Uterus (tissue), 2 donors: Measurements from ENCODE around the gene TRAP1.

Experiments
- POLR2A ChIP-seq, 2 donors: fragments of 450-650 bp; IDR thresholded peaks; one replicate each; pipeline ENCODE4 v1.6.1; 2016; ENCODE audit warnings: antibody characterized with exemption in 2 of 2, mild to moderate bottlenecking in 1 of 2, moderate library complexity in 1 of 2
- TF ChIP-seq, protein P1 (sequence below), 4 experiments: fragments of 200-600 bp in 2 of 4; fragments of 450-650 bp in 2 of 4; sonication (generic) in 2 of 4; IDR thresholded peaks; one replicate each; pipeline ENCODE4 v1.5.1; 2016 to 2019; ENCODE audit warnings: antibody characterized with exemption in 4 of 4, mild to moderate bottlenecking in 2 of 4, moderate library complexity in 1 of 4

DNA sequence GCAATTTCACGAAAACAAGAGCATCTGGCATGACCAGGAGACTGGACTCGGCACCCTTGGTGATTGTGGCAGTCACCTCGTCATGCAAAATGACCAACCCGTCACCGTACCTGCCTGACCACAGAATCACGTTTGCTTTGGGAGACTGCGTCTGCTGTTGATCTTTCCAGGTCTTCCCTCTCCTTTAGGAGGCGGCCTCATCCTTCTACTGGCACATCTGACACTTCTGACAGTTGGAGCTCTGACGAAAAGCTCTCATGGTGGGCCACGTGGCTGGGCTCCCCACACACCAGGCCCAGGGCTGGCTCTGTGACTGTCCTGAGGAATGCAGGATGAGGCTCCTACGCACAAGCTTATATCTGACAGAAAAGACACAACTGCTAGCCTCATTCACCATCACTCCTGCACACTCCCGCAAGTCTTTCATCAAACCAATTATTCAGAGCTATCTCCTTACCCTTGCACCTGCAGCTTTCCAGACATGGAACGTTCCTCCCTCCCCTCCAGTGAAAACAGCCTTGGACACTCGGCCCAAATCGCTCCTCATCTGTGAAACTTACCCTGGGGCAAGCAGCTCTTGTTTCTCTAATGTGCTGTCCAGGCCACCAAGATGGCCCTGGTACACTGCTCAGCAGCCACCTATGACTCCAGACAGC is 3.6 kb downstream of the TRAP1 start:
- TF ChIP-seq, protein P1, sequence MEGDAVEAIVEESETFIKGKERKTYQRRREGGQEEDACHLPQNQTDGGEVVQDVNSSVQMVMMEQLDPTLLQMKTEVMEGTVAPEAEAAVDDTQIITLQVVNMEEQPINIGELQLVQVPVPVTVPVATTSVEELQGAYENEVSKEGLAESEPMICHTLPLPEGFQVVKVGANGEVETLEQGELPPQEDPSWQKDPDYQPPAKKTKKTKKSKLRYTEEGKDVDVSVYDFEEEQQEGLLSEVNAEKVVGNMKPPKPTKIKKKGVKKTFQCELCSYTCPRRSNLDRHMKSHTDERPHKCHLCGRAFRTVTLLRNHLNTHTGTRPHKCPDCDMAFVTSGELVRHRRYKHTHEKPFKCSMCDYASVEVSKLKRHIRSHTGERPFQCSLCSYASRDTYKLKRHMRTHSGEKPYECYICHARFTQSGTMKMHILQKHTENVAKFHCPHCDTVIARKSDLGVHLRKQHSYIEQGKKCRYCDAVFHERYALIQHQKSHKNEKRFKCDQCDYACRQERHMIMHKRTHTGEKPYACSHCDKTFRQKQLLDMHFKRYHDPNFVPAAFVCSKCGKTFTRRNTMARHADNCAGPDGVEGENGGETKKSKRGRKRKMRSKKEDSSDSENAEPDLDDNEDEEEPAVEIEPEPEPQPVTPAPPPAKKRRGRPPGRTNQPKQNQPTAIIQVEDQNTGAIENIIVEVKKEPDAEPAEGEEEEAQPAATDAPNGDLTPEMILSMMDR (IDR thresholded peaks at IDR 0.05) = no peak
- no peak for TF ChIP-seq POLR2A (IDR thresholded peaks at IDR 0.05)
